Measurements from ENCODE around the gene PABPN1L. TPM values are rescaled to one million over a fixed set of nuclear protein-coding genes. Genes with fewer than 3 reads are reported as not detected.
A peak's percentile ranks its signal among the peaks of the same experiment; 100 is the strongest.

PABPN1L gene
- total RNA-seq, 1 donor from 2014 or later: not detected

DNA sequence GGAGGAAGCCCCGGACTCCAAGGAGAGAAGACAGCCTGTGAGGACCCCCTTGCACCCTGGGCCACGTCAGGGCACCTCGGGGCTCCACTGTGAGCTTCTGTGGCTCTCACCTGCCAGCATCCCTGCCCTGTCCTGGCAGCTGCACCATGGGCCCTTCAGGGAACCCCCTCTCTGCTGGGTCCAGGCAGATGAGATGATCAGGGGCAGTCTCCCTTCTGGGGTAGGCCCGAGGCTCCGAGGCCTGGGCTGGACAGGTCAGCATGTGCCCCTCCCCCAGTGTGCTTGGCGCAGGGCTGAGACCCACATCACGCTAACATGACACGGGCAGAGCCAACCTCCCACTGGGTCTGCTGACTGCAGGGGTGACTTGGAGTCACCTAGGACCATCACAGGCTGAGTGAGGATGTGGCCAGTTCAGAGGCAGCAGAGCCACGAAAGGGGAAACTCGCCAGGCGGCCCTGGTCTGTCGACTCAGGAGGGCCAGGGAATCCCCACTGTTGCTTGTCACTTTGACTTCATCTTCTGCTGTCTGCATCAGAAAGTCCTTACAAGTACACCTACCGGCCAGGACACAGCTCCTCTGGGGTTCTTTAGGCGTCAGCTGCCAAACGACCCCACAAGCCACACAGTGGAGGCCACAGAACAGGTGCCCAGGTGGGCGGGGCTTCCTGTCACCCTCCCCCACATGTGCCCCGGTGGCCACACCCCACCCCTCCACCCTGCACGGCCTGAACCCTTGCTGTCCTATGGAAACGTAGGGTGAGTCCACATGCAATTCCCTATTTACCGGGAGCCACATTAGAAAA lies 12.0 kb downstream of the PABPN1L start:
- H3K4me1 Mint-ChIP-seq (ENCODE audit: low read depth): peaks cover 14% of the 10 kb centered on the region
- peak overlapping the region; percentile 60 for H3K4me3 Mint-ChIP-seq (ENCODE audit: low read depth)
- H3K27me3 Mint-ChIP-seq (ENCODE audit: low read depth): no peaks in the 10 kb centered on the region
- intact Hi-C loops (cut with micrococcal nuclease): no loop called here
- peaks cover 9% of the 10 kb centered on the region for H3K36me3 Mint-ChIP-seq (ENCODE audit: low read depth)
- H3K27ac Mint-ChIP-seq: no peak overlapping the region
- DNase-seq (ENCODE audit: low spot score): no peak
- H3K9me3 Mint-ChIP-seq: no peaks in the 10 kb centered on the region

DNA sequence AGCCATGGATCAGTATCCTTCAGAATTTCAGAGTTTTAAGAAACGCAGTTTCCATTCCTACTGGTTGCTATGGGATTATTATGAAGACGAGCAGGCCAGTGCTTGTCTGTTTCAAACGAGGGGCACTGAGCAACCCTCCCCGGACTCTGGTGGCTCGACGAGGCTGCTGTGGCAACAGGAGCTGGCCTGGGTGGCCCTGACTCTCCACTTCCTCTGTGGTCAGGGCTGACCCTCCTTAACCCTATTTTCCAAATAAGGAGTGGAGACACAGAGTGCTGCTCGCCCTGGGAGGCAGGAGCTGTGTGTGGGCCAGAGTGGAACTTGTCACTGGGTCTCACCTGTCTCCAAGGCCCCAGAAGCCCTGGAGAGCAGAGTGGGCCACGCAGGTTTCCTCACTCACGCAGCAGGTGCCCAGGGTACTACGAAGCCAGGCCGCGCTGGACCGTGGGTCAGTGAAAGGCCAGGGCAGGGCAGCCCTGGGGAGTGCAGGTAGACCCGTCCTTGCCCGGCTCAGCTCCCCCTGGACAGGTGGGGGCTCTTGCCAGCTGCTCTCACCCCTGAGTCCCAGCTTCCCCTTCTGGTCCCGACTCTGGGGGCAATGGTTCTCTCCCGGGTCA lies 13.0 kb downstream of the PABPN1L start:
- no peaks in the 10 kb centered on the region for H3K27me3 Mint-ChIP-seq (ENCODE audit: low read depth)
- H3K27ac Mint-ChIP-seq: no peak overlapping the region
- H3K9me3 Mint-ChIP-seq: no peaks in the 10 kb centered on the region
- H3K4me3 Mint-ChIP-seq (ENCODE audit: low read depth): no peak overlapping the region
- no peak for DNase-seq (ENCODE audit: low spot score)
- intact Hi-C loops (cut with micrococcal nuclease): no loop called here
- H3K36me3 Mint-ChIP-seq (ENCODE audit: low read depth): peaks cover 5% of the 10 kb centered on the region
- H3K4me1 Mint-ChIP-seq (ENCODE audit: low read depth): peaks cover 14% of the 10 kb centered on the region

DNA sequence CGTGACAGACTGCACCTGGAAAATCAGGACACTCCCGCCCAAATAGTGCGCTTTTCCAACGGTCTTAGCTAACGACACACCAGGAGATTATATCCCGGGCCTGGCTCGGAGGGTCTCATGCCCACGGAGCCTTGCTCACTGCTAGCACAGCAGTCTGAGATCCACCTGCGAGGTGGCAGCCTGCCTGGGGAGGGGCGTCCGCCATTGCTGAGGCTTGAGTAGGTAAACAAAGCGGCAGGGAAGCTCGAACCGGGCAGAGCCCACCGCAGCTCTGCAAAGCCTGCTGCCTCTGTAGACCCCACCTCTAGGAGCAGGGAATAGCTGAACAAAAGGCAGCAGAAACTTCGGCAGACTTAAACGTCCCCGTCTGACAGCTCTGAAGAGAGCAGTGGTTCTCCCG lies 14.8 kb downstream of the PABPN1L start:
- no peak overlapping the region for H3K27ac Mint-ChIP-seq
- no peak overlapping the region for H3K4me3 Mint-ChIP-seq (ENCODE audit: low read depth)
- H3K9me3 Mint-ChIP-seq: no peaks in the 10 kb centered on the region
- H3K27me3 Mint-ChIP-seq (ENCODE audit: low read depth): no peaks in the 10 kb centered on the region
- H3K4me1 Mint-ChIP-seq (ENCODE audit: low read depth): peaks cover 7% of the 10 kb centered on the region
- no peaks in the 10 kb centered on the region for H3K36me3 Mint-ChIP-seq (ENCODE audit: low read depth)
- no peak for DNase-seq (ENCODE audit: low spot score)
- intact Hi-C loops (cut with micrococcal nuclease): no loop called here

DNA sequence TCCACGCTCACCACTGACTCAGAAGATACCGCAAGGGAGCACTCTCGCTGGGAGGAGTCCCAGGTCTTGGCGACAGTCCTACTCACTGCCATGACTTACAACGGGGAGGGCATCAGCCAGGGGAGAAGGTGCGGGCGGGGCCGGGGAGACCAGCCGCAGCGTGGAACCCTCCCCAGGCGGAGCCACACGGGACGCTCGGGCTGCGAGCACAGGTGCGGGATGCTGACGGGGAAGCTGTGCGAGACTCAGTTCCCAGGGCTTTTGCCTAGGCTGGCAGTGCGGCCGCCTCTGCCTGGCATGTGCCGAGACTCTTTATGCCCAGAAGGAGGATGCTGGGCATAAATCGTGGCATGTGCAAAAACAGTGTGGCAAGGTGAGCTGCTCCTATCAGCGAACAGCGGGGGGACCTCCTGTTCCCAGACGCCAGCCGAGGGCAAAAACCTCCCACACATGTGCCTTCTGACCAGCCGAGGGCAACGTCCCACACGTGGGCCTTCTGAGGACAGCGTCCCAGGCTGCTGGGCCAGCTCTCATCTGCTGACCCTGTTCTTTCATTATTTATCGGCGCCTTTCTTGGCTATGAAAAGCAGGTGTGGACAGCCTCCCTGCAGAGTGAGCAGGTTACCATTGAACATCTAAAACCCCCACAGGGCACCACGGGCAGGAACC lies 15.8 kb downstream of the PABPN1L start:
- no peaks in the 10 kb centered on the region for H3K36me3 Mint-ChIP-seq (ENCODE audit: low read depth)
- no peaks in the 10 kb centered on the region for H3K27me3 Mint-ChIP-seq (ENCODE audit: low read depth)
- H3K4me3 Mint-ChIP-seq (ENCODE audit: low read depth): no peak overlapping the region
- H3K27ac Mint-ChIP-seq: no peak overlapping the region
- DNase-seq (ENCODE audit: low spot score): no peak
- no peaks in the 10 kb centered on the region for H3K9me3 Mint-ChIP-seq
- intact Hi-C loops (cut with micrococcal nuclease): no loop called here
- peaks cover 7% of the 10 kb centered on the region for H3K4me1 Mint-ChIP-seq (ENCODE audit: low read depth)

DNA sequence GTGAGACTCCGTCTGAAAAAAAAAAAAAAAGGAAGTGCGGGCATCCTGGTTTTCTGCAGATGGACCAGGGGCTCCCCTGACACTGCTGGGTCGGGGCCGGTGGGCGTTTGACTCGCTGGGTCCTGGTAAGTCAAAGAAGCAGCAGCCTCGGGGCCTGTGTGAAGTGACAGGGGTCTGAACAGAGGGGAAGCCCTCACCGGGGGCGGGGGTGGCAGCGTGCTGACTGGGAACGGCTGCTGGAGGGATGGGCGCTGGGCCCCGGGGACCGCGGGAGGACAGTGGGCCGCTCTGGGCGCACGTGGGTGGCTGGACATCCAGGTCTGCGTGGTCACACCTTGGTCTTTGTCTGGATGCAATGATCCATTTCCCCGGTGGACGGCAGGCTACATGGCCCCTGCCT lies 17.9 kb downstream of the PABPN1L start:
- no peaks in the 10 kb centered on the region for H3K27me3 Mint-ChIP-seq (ENCODE audit: low read depth)
- no peaks in the 10 kb centered on the region for H3K4me1 Mint-ChIP-seq (ENCODE audit: low read depth)
- no peak overlapping the region for H3K27ac Mint-ChIP-seq
- no peaks in the 10 kb centered on the region for H3K36me3 Mint-ChIP-seq (ENCODE audit: low read depth)
- H3K4me3 Mint-ChIP-seq (ENCODE audit: low read depth): no peak overlapping the region
- H3K9me3 Mint-ChIP-seq: no peaks in the 10 kb centered on the region
- no peak for DNase-seq (ENCODE audit: low spot score)
- intact Hi-C loops (cut with micrococcal nuclease): no loop called here

DNA sequence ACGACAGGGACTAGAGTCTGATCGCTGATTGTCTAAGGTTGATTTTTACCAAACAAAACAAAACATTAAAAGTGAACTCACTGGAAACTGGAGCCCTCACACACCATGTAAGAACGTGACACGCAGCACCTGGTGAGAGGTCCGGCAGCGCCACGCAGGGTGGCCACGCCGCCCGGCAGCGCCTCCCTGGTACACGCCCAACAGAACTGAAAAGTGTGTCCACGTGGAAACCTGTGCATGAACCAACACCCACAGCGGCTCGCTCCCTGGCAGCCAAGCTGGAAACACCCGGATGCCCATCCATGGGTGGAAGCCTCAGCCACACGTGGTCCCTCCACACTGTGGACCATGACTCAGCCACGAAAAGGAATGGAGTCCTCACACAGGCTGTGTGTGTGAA lies 18.8 kb downstream of the PABPN1L start:
- Mint-ChIP-seq H3K27me3 (ENCODE audit: low read depth) (no peaks in the 10 kb centered on the region), H3K4me3 (ENCODE audit: low read depth) (no peak overlapping the region), H3K4me1 (ENCODE audit: low read depth) (no peaks in the 10 kb centered on the region), H3K27ac (no peak overlapping the region), H3K9me3 (no peaks in the 10 kb centered on the region), H3K36me3 (ENCODE audit: low read depth) (no peaks in the 10 kb centered on the region)
- intact Hi-C loops (cut with micrococcal nuclease): no loop called here
- DNase-seq (ENCODE audit: low spot score): no peak

DNA sequence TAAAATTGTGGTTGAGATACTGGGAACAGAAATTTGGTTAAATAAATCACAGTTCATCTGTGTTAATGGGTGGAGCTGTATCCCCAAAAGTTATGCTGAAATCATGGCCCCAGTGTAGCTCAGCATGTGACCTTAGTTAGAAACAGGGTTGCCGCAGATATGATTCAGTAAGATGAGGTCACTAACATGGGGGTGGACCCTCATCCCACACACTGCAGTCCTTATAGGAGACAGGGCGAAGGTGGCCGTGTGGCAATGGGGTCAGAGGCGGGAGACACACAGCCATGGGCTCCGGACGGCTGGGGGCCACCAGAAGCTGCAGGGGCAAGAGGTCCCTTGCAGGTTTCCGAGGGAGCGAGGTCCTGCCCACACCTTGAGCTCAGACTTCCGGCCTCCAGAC lies 20.4 kb downstream of the PABPN1L start:
- Mint-ChIP-seq H3K9me3 (no peaks in the 10 kb centered on the region), H3K36me3 (ENCODE audit: low read depth) (no peaks in the 10 kb centered on the region)

DNA sequence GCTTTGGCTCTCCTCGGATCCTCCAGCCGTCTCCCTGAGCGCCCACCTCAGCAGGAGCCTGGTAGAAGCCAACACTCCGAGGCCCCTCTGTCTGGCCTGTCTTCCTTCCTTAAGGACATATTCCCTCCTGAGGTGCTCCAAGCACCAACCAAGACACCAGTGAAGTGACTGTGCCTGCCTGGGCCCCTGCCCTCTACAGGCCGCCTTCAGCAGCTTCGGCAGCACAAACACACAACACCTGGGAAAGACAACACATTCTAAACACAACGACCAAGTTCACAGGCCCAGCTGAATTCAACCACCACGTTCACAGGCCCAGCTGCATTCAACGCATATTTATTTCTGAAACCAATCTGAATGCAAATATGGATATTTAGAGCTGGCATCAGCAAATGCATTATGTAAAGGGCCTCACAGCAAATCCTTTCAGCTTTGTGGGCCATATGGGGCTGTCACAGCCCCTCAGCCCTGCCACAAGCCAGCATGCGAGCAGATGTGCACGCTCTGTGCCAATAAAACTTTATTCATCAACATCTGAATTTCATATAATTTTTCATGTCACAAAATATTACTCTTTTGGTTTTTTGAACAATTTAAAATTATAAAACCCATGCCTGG lies 21.9 kb downstream of the PABPN1L start:
- no peaks in the 10 kb centered on the region for H3K36me3 Mint-ChIP-seq (ENCODE audit: low read depth)
- DNase-seq (ENCODE audit: low spot score): no peak
- no peaks in the 10 kb centered on the region for H3K4me1 Mint-ChIP-seq (ENCODE audit: low read depth)
- no peaks in the 10 kb centered on the region for H3K27me3 Mint-ChIP-seq (ENCODE audit: low read depth)
- intact Hi-C loops (cut with micrococcal nuclease): no loop called here
- no peak overlapping the region for H3K27ac Mint-ChIP-seq
- H3K4me3 Mint-ChIP-seq (ENCODE audit: low read depth): no peak overlapping the region
- H3K9me3 Mint-ChIP-seq: no peaks in the 10 kb centered on the region

More for the DNA sequence above, 20.4 kb downstream of the PABPN1L start:
- no peak overlapping the region for H3K4me3 Mint-ChIP-seq (ENCODE audit: low read depth)
- H3K27me3 Mint-ChIP-seq (ENCODE audit: low read depth): no peaks in the 10 kb centered on the region
- intact Hi-C loops (cut with micrococcal nuclease): no loop called here
- H3K4me1 Mint-ChIP-seq (ENCODE audit: low read depth): no peaks in the 10 kb centered on the region
- H3K27ac Mint-ChIP-seq: no peak overlapping the region
- no peak for DNase-seq (ENCODE audit: low spot score)

DNA sequence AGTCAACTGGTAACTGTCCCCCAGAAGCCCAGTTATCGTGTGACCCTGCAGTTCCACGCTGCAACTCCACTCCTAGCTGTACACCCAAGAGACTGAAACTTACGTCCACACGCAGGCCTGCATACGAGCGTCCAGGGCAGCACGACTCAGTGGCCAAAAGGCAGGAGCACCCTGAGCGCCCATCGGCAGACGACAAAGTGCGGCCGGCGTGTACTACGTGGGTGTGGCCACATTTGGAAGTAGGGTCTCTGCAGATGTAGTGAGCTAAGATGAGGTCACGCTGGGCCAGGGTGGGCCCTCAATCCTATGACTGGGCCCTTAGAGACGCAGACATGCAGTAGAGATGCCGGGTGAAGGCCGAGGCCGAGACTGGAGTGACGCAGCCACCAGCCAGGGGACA lies 23.2 kb downstream of the PABPN1L start:
- Mint-ChIP-seq H3K36me3 (ENCODE audit: low read depth) (no peaks in the 10 kb centered on the region), H3K27me3 (ENCODE audit: low read depth) (no peaks in the 10 kb centered on the region), H3K4me1 (ENCODE audit: low read depth) (no peaks in the 10 kb centered on the region), H3K4me3 (ENCODE audit: low read depth) (no peak overlapping the region), H3K9me3 (no peaks in the 10 kb centered on the region), H3K27ac (no peak overlapping the region)
- intact Hi-C loops (cut with micrococcal nuclease): no loop called here
- DNase-seq (ENCODE audit: low spot score): no peak

DNA sequence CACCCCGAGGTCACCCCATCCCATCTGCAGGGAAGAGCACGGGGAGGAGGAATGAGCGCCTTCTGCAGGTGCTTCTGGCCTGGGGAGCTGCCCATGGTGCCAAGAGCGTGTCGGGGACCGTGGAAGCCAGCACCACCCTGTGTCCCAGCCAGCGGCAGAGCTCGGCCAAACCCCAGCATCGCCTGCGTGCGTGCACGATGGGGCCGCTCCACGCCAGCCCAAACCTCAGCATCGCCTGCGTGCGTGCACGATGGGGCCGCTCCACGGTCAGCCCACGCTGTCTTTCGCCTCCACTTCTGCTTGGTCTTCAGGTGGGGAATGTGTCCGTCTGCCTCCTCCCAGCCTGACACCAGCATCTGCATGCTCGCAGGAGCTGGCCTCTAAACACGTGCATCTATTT lies 23.7 kb downstream of the PABPN1L start:
- Mint-ChIP-seq H3K4me1 (ENCODE audit: low read depth) (no peaks in the 10 kb centered on the region), H3K27ac (no peak overlapping the region), H3K4me3 (ENCODE audit: low read depth) (no peak overlapping the region), H3K9me3 (no peaks in the 10 kb centered on the region), H3K36me3 (ENCODE audit: low read depth) (no peaks in the 10 kb centered on the region), H3K27me3 (ENCODE audit: low read depth) (no peaks in the 10 kb centered on the region)
- intact Hi-C loops (cut with micrococcal nuclease): no loop called here
- no peak for DNase-seq (ENCODE audit: low spot score)

DNA sequence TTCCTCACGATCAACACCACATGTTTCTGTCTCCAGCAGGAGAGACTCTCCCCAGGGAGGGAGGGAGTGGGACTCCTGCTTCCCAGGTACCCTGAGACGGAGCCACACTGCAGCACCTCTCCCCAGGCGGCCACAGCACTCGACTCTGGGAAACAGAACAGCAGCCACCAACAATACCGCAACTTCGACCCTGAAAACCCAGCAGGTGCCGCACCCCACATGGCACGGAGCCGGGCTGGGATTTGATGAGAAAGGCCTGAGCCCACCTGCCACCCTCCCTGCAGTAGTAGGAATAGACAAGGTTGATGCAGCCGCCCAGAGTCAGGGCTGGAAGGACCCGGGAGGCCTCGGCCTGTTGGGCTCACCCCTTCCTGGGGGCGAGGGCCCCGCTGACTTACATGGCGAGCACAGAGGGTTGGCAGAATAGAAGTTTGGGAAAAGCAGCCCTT lies 24.1 kb downstream of the PABPN1L start:
- H3K4me3 Mint-ChIP-seq (ENCODE audit: low read depth): no peak overlapping the region
- no peaks in the 10 kb centered on the region for H3K36me3 Mint-ChIP-seq (ENCODE audit: low read depth)
- no peaks in the 10 kb centered on the region for H3K9me3 Mint-ChIP-seq
- H3K27me3 Mint-ChIP-seq (ENCODE audit: low read depth): no peaks in the 10 kb centered on the region
- H3K4me1 Mint-ChIP-seq (ENCODE audit: low read depth): no peaks in the 10 kb centered on the region
- H3K27ac Mint-ChIP-seq: no peak overlapping the region
- no peak for DNase-seq (ENCODE audit: low spot score)
- intact Hi-C loops (cut with micrococcal nuclease): no loop called here

DNA sequence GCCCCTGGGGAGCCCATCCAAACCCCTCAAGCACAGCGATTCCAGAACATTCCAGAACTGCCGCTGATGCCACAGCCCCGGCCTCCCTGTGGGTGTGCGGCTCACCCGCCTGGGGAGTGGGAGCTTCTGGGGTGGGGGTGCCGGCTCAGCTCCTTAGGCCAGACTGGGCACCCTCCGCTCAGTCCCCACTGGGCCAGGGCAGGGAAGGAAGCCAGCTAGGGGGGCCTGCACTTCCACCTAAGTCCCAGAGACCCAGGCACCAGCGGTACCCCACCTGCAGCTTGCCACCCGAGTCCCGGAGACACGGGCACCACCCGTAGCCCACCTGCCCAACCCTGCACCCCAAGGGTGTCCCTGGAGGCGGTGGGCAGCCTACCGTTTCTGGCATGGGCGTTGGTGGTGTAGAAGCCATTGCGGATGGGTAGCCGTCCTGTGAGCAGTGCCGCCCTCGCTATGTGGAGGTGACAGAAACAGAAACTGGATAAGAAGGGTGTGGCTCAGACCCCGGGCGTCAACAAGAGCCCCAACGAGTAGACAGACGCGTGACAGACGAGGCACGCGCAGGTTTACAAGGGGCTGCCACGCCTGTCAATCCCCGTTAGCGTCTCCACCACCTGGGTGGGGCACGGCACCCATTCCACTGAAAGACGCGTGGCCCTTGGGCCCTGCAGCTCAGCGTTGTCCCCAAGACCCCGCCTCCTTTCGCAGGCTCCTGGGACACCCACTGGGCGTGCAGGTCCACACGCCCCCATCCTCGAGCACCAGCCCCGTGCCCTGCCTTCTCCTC lies 24.7 kb downstream of the PABPN1L start:
- no peaks in the 10 kb centered on the region for H3K9me3 Mint-ChIP-seq
- no peak overlapping the region for H3K27ac Mint-ChIP-seq
- no peak for DNase-seq (ENCODE audit: low spot score)
- H3K4me1 Mint-ChIP-seq (ENCODE audit: low read depth): no peaks in the 10 kb centered on the region
- H3K36me3 Mint-ChIP-seq (ENCODE audit: low read depth): no peaks in the 10 kb centered on the region
- H3K27me3 Mint-ChIP-seq (ENCODE audit: low read depth): no peaks in the 10 kb centered on the region
- intact Hi-C loops (cut with micrococcal nuclease): no loop called here
- H3K4me3 Mint-ChIP-seq (ENCODE audit: low read depth): no peak overlapping the region

All from activated T-helper 2 cell treated with anti-CD3 and anti-CD28 coated beads, Interferon-gamma antibody, Interleukin-2, Interleukin-4, amounts not matched to agents 10 μg/mL and 5 μg/mL and 100 μg/mL, durations not matched to agents 14 hours and 24 hours and 36 hours (primary cell).